ENCODE measurements around the gene SLC3A2. TPM values are rescaled to one million over a fixed set of nuclear protein-coding genes. Genes with fewer than 3 reads are reported as not detected.
A peak's percentile ranks its signal among the peaks of the same experiment; 100 is the strongest.
"Not testable (repeated sequence)": the region's sequence is repeated elsewhere in the genome, so short reads cannot be mapped to it uniquely, and the experiment has no call there.

Gene SLC3A2
- 233 TPM for total RNA-seq

DNA sequence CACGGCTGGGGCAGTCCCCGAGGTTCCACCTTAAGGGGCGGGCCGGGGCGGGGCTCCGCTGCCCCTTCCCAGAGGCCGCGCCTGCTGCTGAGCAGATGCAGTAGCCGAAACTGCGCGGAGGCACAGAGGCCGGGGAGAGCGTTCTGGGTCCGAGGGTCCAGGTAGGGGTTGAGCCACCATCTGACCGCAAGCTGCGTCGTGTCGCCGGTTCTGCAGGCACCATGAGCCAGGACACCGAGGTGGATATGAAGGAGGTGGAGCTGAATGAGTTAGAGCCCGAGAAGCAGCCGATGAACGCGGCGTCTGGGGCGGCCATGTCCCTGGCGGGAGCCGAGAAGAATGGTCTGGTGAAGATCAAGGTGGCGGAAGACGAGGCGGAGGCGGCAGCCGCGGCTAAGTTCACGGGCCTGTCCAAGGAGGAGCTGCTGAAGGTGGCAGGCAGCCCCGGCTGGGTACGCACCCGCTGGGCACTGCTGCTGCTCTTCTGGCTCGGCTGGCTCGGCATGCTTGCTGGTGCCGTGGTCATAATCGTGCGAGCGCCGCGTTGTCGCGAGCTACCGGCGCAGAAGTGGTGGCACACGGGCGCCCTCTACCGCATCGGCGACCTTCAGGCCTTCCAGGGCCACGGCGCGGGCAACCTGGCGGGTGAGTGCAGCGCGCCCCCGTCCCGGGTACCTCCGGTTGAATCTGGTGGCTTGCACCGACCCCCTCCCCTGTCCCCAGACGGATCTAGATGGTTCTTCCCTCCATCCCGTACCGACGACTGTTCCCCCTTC is at the start of gene SLC3A2:
TSS of gene SLC3A2 (plus strand) at position 94 of the 776 bp plus-strand sequence. CDS start at position 222, 128 bp downstream.
- peak; percentile 87 for ATAC-seq

DNA sequence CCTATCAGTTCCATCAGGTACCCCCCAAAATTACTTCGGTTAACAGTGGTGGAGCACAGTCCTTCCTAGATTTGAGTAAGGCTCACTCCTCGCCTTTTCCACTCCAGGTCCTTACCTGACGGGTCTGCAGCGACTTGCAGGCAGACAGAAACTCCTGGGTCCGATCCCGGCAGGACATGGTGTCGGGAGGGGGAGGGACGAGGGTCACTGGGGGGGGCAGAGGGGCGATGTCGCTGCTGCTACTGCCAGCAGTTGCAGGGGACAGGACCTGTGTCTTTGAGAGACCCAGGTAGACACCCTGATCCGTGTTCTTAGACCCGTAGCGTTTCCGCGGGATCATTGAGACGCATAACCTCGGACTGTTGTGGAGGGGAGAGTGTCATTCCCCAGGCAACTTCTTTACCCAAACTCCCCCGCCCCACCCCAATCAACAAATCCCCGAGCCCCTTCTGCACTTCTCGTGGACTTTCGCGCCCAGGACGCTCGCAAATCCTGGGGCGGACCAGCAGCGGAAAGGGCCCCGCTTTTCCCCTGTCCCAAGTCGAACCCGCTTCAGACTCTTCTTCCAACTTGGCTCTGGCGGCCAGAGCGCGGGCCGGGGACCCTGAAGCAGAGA is 49.7 kb upstream of the SLC3A2 start:
- ATAC-seq, result no peak

GRCh38 chr11:62831520-62832335 is 49.0 kb upstream of the SLC3A2 start, which contains the start of gene STX5:
Gene STX5 (minus strand): TSS chr11:62832051. CDS start chr11:62831243, 808 bp downstream.
- peak; percentile 99 for ATAC-seq

DNA sequence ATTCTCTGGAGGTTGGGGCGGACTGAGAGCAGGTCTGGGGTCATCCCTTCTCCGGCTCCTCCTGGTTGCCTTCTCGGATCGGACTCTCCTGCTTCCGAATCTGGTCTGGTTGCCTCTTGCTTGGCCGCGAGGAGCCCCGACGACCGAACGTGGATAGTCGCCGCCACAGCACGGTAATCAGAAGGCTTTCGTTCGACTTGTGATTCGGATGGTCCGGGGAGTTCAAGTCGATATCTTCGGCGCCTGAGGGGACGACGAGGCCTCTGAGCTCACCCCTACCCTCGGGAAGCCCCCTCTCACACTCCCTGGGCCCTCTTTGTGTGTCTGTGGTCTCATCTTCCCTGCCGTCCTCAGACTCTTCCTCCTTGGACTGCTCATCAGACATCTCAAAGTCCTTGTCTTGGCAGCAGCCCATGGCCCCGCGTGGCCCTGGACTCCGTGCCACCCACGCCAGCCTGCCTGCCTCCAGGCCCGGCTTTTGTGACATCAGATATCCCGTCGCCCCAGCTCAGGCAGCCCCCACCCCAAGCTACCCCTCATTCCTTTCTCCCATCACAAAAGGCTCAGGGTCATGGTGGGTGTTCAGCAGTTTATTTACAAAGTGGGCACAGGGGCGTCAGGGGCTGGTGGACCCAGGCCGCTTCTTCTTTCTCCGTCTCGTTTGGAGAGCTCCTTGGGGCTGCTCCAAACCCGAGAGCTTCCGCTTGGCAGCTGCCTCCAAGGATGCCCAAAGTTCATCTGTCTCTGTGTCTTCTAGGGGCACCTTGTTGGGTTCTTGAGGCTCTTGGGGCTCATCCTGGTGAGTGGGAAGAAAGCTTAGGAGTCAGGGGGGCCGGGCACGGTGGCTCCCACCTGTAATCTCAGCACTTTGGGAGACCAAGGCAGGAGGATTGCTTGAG is 48.1 kb upstream of the SLC3A2 start, which contains the start of gene TEX54:
TSS of gene TEX54 (minus strand) at position 506 of the 899 bp plus-strand sequence.
- peak; percentile 7 for ATAC-seq

DNA sequence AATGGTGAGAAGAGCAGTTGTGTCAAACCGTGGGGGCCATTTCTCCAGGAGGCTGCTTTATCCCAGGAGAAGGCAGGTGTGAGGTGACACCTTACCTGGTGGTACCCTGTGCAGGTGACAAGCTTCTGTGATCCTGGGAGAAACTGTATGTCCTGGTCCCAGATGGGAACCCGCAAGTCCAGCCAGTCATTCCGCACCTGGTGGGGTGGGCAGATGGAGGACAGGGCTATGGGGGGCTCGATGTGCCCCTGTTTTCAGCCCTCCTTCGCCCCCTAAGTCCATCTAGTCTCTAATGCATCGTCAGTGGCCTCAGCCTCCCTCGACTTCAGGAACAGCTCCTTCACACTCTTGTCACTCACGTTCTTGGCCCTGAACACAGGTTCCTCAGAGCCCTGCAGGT is 45.4 kb upstream of the SLC3A2 start:
- no peak for ATAC-seq

DNA sequence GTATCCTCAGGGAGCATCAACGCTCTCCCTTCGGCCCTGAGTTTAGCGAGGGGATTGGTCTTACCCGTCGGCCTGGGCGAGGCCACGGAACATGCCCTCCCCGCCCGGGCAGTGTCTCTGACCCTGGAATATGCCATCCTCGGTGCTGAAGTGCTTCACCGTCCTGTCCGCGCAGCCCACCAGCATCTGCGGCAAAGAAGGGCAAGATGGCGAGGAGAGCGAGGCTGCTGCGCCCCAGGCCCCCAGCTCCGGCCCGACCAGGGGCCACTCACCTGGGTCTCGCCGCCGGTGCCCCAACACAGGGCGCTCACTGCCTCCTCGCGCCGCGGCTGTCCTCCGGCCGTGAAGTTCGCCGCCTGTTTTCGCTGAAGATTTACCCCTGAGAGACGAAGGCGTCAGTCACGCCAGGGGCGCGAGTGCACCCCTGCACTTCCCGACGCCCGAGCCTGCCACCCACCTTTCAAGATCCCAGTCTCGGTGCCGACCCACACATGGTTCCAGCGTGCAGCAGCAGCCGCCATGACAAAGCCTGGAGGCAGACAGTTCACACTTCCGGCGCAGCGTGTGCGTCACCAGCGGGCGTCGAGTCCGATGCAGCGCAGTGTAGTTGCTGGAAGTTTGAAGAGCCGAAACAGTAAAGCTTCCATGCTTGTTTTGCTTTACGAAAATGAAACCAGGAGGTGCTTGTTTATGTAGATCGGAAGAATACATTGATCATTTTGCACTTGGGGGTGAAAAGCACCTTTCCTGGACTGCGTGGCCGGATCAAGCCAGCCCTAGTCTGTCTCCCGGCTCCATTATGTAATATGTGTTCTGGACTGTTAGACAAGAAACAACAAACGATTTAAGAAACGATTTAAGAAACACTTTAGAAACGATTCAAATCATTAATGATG is 41.4 kb upstream of the SLC3A2 start, which contains the start of gene WDR74:
TSS of gene WDR74 (minus strand) at position 541 of the 896 bp plus-strand sequence. CDS start at position 521, 20 bp downstream.
- peak; percentile 75 for ATAC-seq

GRCh38 chr11:62840721-62841360 is 39.9 kb upstream of the SLC3A2 start:
- peak; percentile 3 for ATAC-seq

DNA sequence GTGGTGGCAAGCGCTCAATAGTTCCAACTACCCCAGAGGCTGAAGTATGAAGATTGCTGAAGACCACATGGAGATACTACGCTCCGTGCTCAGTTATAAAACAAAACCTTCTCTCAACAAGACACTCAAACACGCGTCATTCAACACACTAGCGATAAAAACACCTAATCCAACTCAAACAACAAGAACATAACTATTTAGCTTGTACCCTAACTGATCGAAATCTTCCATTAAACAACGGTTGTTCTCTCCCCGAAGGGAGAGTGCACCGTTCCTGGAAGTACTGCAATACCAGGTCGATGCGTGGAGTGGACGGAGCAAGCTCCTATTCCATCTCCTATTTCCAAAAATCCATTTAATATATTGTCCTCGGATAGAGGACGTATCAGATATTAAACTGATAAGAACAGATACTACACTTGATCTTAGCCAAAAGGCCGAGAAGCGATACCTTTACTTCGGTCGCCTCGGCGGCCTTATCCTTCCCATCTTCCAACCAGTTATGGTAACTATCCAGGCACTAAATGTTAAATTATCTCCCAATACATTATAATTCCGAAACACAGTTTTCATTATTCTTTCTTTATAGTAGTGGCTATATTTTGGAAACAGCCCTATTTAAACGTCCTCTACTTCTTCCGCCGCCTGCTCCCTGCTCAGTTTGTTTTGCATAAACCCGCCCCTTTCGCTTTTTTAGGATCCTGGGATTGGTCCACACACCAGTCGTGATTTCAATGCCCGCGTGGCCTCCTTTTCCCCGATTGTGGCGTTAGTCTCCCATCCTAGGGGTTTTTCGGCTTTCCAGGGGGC is 39.1 kb upstream of the SLC3A2 start:
- ATAC-seq, result peak; percentile 83

DNA sequence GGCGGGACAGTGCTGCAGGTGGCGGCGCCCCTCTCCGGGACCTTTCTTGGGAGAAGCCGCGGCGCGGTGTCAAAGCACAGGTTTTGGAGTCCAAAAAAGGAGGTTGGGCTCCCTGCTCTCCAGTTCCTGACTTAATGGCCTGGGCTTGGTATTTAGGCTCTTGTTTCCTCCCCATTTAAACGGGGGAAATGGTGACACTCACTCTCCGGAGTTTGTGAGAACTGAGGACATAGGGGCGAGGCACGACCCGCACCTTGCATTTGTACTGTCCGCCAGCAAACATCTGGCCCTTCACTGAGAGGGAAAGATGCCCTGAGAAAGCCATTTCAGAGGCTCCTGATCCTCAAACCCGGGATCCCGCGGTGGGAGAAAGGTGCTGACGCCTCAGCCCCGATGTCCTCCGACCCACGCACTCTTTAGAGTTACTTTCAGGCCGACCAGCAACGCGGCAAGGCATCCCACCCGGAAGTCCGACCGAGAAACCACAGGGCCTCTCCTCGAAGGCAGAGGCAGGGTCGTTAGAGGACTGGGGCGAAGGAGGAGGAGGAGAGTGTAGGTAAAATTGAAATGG is 38.4 kb upstream of the SLC3A2 start:
- ATAC-seq, result no peak

GRCh38 chr11:62842891-62843290 is 37.8 kb upstream of the SLC3A2 start:
- ATAC-seq, result not testable (repeated sequence)

- ATAC-seq, result no peak
Observed at GRCh38 chr11:62843466-62843865, 37.2 kb upstream of the SLC3A2 start.

GRCh38 chr11:62844154-62844553 is 36.5 kb upstream of the SLC3A2 start:
- ATAC-seq, result no peak

- no peak for ATAC-seq
Observed at GRCh38 chr11:62846177-62846576, 34.5 kb upstream of the SLC3A2 start.

- ATAC-seq, result no peak
Observed at GRCh38 chr11:62847767-62848314, 32.9 kb upstream of the SLC3A2 start.

GRCh38 chr11:62850911-62851806 is 29.5 kb upstream of the SLC3A2 start:
- no peak for ATAC-seq

GRCh38 chr11:62851807-62852522 is 28.7 kb upstream of the SLC3A2 start:
- ATAC-seq, result no peak
